ENCODE results near the gene PPM1M. TPM values are rescaled to one million over a fixed set of nuclear protein-coding genes. Genes with fewer than 3 reads are reported as not detected.
A peak's percentile ranks its signal among the peaks of the same experiment; 100 is the strongest.

Gene PPM1M
- total and polyA plus RNA-seq, 4 donors = 18.2 to 53.6 (median 35.0) TPM

GRCh38 chr3:52210037-52210436, 35.5 kb upstream of the PPM1M start:
- no peaks in the 10 kb centered on the region for H3K9me3 ChIP-seq (ENCODE audit: control insufficient read depth in 4 of 4, insufficient read depth in 3 of 4, low read length in 3 of 4)
- H3K4me3 ChIP-seq = no peak overlapping the region
- H3K36me3 ChIP-seq (ENCODE audit: control insufficient read depth in 4 of 4, insufficient read depth in 4 of 4, low read length in 4 of 4) = peaks cover 43 to 81% (median 68%) of the 10 kb centered on the region in 4 donors
- H3K4me1 ChIP-seq (ENCODE audit: control insufficient read depth in 5 of 5, insufficient read depth in 5 of 5, low read length in 5 of 5) = peaks cover 0 to 7% (median 0%) of the 10 kb centered on the region in 5 donors
- H3K9ac ChIP-seq (ENCODE audit: insufficient read depth in 1 of 2, low read length in 2 of 2) = no peak overlapping the region
- no peak for TF ChIP-seq CTCF (IDR thresholded peaks at IDR 0.05; ENCODE audit: control extremely low read depth, extremely low read depth)
- H3K27ac ChIP-seq (ENCODE audit: low read depth in 1 of 2, low read length in 1 of 2) = peak overlapping the region in 1 of 2 donors; percentile 78
- no peaks in the 10 kb centered on the region for H3K27me3 ChIP-seq (ENCODE audit: control insufficient read depth in 3 of 3, insufficient read depth in 3 of 3, low read length in 2 of 3)
- DNase-seq (no peak), ATAC-seq (ENCODE audit: insufficient read depth, low FRiP score) (no peak)

- 29 to 54% methylated on average over 6 of the region's 6 CpGs for WGBS, 2 donors
- peak; percentile 30 for ATAC-seq (ENCODE audit: insufficient read depth, low FRiP score)
- no peak overlapping the region for H3K4me3 ChIP-seq
These were observed 35.0 kb upstream of the PPM1M start for GRCh38 chr3:52210550-52211046.

GRCh38 chr3:52211268-52211891, 34.2 kb upstream of the PPM1M start:
- TF ChIP-seq CTCF (IDR thresholded peaks at IDR 0.05; ENCODE audit: control extremely low read depth, extremely low read depth) = no peak
- ATAC-seq (ENCODE audit: insufficient read depth, low FRiP score) (no peak), DNase-seq (no peak)
- H3K9me3 ChIP-seq (ENCODE audit: control insufficient read depth in 4 of 4, insufficient read depth in 3 of 4, low read length in 3 of 4) = no peaks in the 10 kb centered on the region
- peak overlapping the region in 1 of 2 donors; percentile 12 for H3K27ac ChIP-seq (ENCODE audit: low read depth in 1 of 2, low read length in 1 of 2)
- WGBS, 2 donors = 96% methylated on average over 18 of the region's 18 CpGs
- peaks cover 34 to 71% (median 62%) of the 10 kb centered on the region in 4 donors for H3K36me3 ChIP-seq (ENCODE audit: control insufficient read depth in 4 of 4, insufficient read depth in 4 of 4, low read length in 4 of 4)
- peaks cover under 1 to 6% (median 1%) of the 10 kb centered on the region in 5 donors for H3K4me1 ChIP-seq (ENCODE audit: control insufficient read depth in 5 of 5, insufficient read depth in 5 of 5, low read length in 5 of 5)
- no peak overlapping the region for H3K9ac ChIP-seq (ENCODE audit: insufficient read depth in 1 of 2, low read length in 2 of 2)
- H3K4me3 ChIP-seq = no peak overlapping the region
- H3K27me3 ChIP-seq (ENCODE audit: control insufficient read depth in 3 of 3, insufficient read depth in 3 of 3, low read length in 2 of 3) = no peaks in the 10 kb centered on the region

More at GRCh38 chr3:52210550-52211046, 35.0 kb upstream of the PPM1M start:
- Histone ChIP-seq H3K4me1 (ENCODE audit: control insufficient read depth in 5 of 5, insufficient read depth in 5 of 5, low read length in 5 of 5) (peaks cover 0 to 6% (median 0%) of the 10 kb centered on the region in 5 donors), H3K27me3 (ENCODE audit: control insufficient read depth in 3 of 3, insufficient read depth in 3 of 3, low read length in 2 of 3) (no peaks in the 10 kb centered on the region), H3K9ac (ENCODE audit: insufficient read depth in 1 of 2, low read length in 2 of 2) (no peak overlapping the region), H3K27ac (ENCODE audit: low read depth in 1 of 2, low read length in 1 of 2) (peak overlapping the region in 1 of 2 donors; percentile 78), H3K36me3 (ENCODE audit: control insufficient read depth in 4 of 4, insufficient read depth in 4 of 4, low read length in 4 of 4) (peaks cover 41 to 76% (median 68%) of the 10 kb centered on the region in 4 donors), H3K9me3 (ENCODE audit: control insufficient read depth in 4 of 4, insufficient read depth in 3 of 4, low read length in 3 of 4) (no peaks in the 10 kb centered on the region)
- DNase-seq = peak in 2 of 3 donors; percentile 38 to 74
- no peak for TF ChIP-seq CTCF (IDR thresholded peaks at IDR 0.05; ENCODE audit: control extremely low read depth, extremely low read depth)
